Spleen (tissue), 11 donors: Measurements from ENCODE around the gene ELP4. TPM values are rescaled to one million over a fixed set of nuclear protein-coding genes. Genes with fewer than 3 reads are reported as not detected.

Experiments
- DNase-seq: peaks from one replicate; pipeline ENCODE4 v3.0.0-alpha.2; 2020
- H3K27ac ChIP-seq, 8 donors: fragments of 200-600 bp; sonication (generic) in 7 of 8; 1 replicate in 4 of 8; 2 replicates in 4 of 8; pipeline versions ENCODE4 v1.5.0 to v1.8.0; 2016 to 2021; ENCODE audit warnings: inconsistent platforms in 4 of 8, mild to moderate bottlenecking in 4 of 8, moderate library complexity in 1 of 8
- H3K27me3 ChIP-seq, 7 donors: fragments of 200-600 bp; sonication (generic) in 6 of 7; replicated peaks in 1 of 7; 1 replicate in 4 of 7; 2 replicates in 3 of 7; pipeline versions ENCODE4 v1.5.0 to v1.8.0; 2016 to 2021; ENCODE audit warnings: inconsistent platforms in 3 of 7, mild to moderate bottlenecking in 1 of 7
- H3K36me3 ChIP-seq, 6 donors: fragments of 200-600 bp; sonication (generic) in 5 of 6; 1 replicate in 4 of 6; 2 replicates in 2 of 6; pipeline versions ENCODE4 v1.5.0 to v1.8.0; 2016 to 2021; ENCODE audit warnings: inconsistent platforms in 2 of 6
- H3K4me1 ChIP-seq, 6 donors: fragments of 200-600 bp; sonication (generic) in 5 of 6; 1 replicate in 3 of 6; 2 replicates in 3 of 6; pipeline versions ENCODE4 v1.5.0 to v1.8.0; 2016 to 2021; ENCODE audit warnings: inconsistent platforms in 3 of 6
- H3K4me3 ChIP-seq, 8 donors: fragments of 200-600 bp; sonication (generic) in 7 of 8; 1 replicate in 4 of 8; 2 replicates in 4 of 8; pipeline versions ENCODE4 v1.5.0 to v1.8.0; 2016 to 2021; ENCODE audit warnings: inconsistent platforms in 4 of 8, mild to moderate bottlenecking in 4 of 8, moderate library complexity in 2 of 8
- H3K9me3 ChIP-seq, 8 donors: fragments of 200-600 bp; sonication (generic) in 7 of 8; 1 replicate in 4 of 8; 2 replicates in 4 of 8; pipeline versions ENCODE4 v1.5.0 to v1.8.0; 2016 to 2021; ENCODE audit warnings: inconsistent platforms in 4 of 8
- CTCF ChIP-seq, 11 experiments: fragments of 200-600 bp in 7 of 11; fragments of 450-650 bp in 4 of 11; sonication (generic) in 4 of 11; IDR thresholded peaks in 8 of 11; conservative IDR thresholded peaks in 3 of 11; 1 replicate in 7 of 11; 2 replicates in 4 of 11; pipeline versions ENCODE4 v1.4.0 to v1.8.0; 2016 to 2021; ENCODE audit warnings: antibody characterized with exemption in 11 of 11, inconsistent platforms in 4 of 11, mild to moderate bottlenecking in 1 of 11
- POLR2A ChIP-seq, 3 donors: fragments of 450-650 bp; IDR thresholded peaks; one replicate each; pipeline ENCODE4 v1.5.1; 2017; ENCODE audit warnings: antibody characterized with exemption in 3 of 3, mild to moderate bottlenecking in 1 of 3
- POLR2AphosphoS5 ChIP-seq, 3 donors: sonication (generic); formaldehyde crosslinking; IDR thresholded peaks; one replicate each; pipeline ENCODE4 v1.5.1; 2017; ENCODE audit warnings: antibody characterized with exemption in 3 of 3
- WGBS, 5 donors: extraction: QIAGEN DNeasy Blood & Tissue Kit in 3 of 5; methylation state at CpG; one replicate each; pipeline versions ENCODE4 v1.1.5 to v1.1.7; 2013 to 2018; 5-methylcytosine and 5-hydroxymethylcytosine counted together
- intact Hi-C: fragments of 100-400 bp; cut with DNase I; formaldehyde crosslinking; loops from one replicate; pipeline ENCODE4 v1.15.0; 2023; ENCODE audit warnings: low total_unique reads
- polyA plus RNA-seq, 3 donors: library from polyadenylated mRNA; stranded (reverse); fragments of 200-250 nt; gene quantifications; one replicate each; pipeline ENCODE4 v1.2.1, GENCODE V29; 2013
- total RNA-seq, 7 donors: library from RNA; depleted of rRNA in 3 of 7; stranded (reverse); fragments of >200 nt in 3 of 7; fragmentation: NEBNext Ultra II Directional in 4 of 7; extraction: Animal tissue kit (Norgen Biotek cat#: 25700) in 4 of 7; gene quantifications; one replicate each; pipeline versions ENCODE4 v1.1.0 to v1.2.1, GENCODE V29; 2016 to 2021
- donor health status: healthy with polysubstance abuse.
- donor health status: DM: no; HTN: no; CAD: no; lungs with moderate emphysema.
- donor health status: DM: no; HTN: no; CAD: no.
- donor health status: Bipolar disorder and iron deficiency.
- donor health status: healthy.
- donor health status: DM: no; HTN: no; CAD: no.
- donor health status: DM: yes; HTN: yes; CAD: no.

Gene ELP4
- total and polyA plus RNA-seq, 10 donors: 6.1 to 34.6 (median 21.1) TPM

- Histone ChIP-seq H3K4me3 (no peak overlapping the region), H3K27me3 (no peaks in the 10 kb centered on the region), H3K9me3 (peaks cover 0 to 10% (median 0%) of the 10 kb centered on the region in 8 donors), H3K4me1 (no peaks in the 10 kb centered on the region), H3K36me3 (peaks cover 0 to 24% (median 0%) of the 10 kb centered on the region in 6 donors), H3K27ac (no peak overlapping the region)
- no peak for TF ChIP-seq CTCF (IDR thresholded peaks at IDR 0.05 in 8 of 11, conservative IDR thresholded peaks at IDR 0.05 in 3 of 11)
- no peak for TF ChIP-seq POLR2AphosphoS5 (IDR thresholded peaks at IDR 0.05)
- TF ChIP-seq POLR2A (IDR thresholded peaks at IDR 0.05): no peak
- intact Hi-C loops: no loop called here
- no peak for DNase-seq
- WGBS, 5 donors: 96 to 99% (median 97%) methylated on average over 4 of the region's 4 CpGs
Observed at GRCh38 chr11:31780078-31780477, 270.5 kb downstream of the ELP4 start.

- Histone ChIP-seq H3K9me3 (peaks cover 0 to 10% (median 0%) of the 10 kb centered on the region in 8 donors), H3K4me1 (no peaks in the 10 kb centered on the region), H3K36me3 (peaks cover 0 to 24% (median 0%) of the 10 kb centered on the region in 6 donors), H3K27me3 (no peaks in the 10 kb centered on the region), H3K27ac (no peak overlapping the region), H3K4me3 (no peak overlapping the region)
- no peak for TF ChIP-seq POLR2A (IDR thresholded peaks at IDR 0.05)
- TF ChIP-seq CTCF (IDR thresholded peaks at IDR 0.05 in 8 of 11, conservative IDR thresholded peaks at IDR 0.05 in 3 of 11): no peak
- TF ChIP-seq POLR2AphosphoS5 (IDR thresholded peaks at IDR 0.05): no peak
- DNase-seq: no peak
- intact Hi-C loops: no loop called here
- 76 to 96% (median 90%) methylated on average over 5 of the region's 5 CpGs for WGBS, 5 donors
Observed at GRCh38 chr11:31780480-31780971, 271.0 kb downstream of the ELP4 start.

GRCh38 chr11:31782257-31782656 is 272.7 kb downstream of the ELP4 start:
- TF ChIP-seq CTCF (IDR thresholded peaks at IDR 0.05 in 8 of 11, conservative IDR thresholded peaks at IDR 0.05 in 3 of 11) (no peak), POLR2AphosphoS5 (IDR thresholded peaks at IDR 0.05) (no peak), POLR2A (IDR thresholded peaks at IDR 0.05) (no peak)
- intact Hi-C loops: no loop called here
- Histone ChIP-seq H3K36me3 (peaks cover 0 to 25% (median 0%) of the 10 kb centered on the region in 6 donors), H3K27me3 (no peaks in the 10 kb centered on the region), H3K9me3 (peaks cover 0 to 3% (median 0%) of the 10 kb centered on the region in 8 donors), H3K4me3 (no peak overlapping the region), H3K4me1 (no peaks in the 10 kb centered on the region), H3K27ac (no peak overlapping the region)
- DNase-seq: no peak
- WGBS, 5 donors: 88 to 99% (median 98%) methylated on average over 2 of the region's 2 CpGs

GRCh38 chr11:31783252-31783651 is 273.7 kb downstream of the ELP4 start:
- no peaks in the 10 kb centered on the region for H3K4me1 ChIP-seq
- H3K4me3 ChIP-seq: no peak overlapping the region
- peaks cover 0 to 22% (median 0%) of the 10 kb centered on the region in 6 donors for H3K36me3 ChIP-seq
- no peaks in the 10 kb centered on the region for H3K9me3 ChIP-seq
- H3K27me3 ChIP-seq: no peaks in the 10 kb centered on the region
- 94 to 98% (median 96%) methylated on average over 6 of the region's 6 CpGs for WGBS, 5 donors
- intact Hi-C loops: no loop called here
- DNase-seq: no peak
- no peak overlapping the region for H3K27ac ChIP-seq
- TF ChIP-seq CTCF (IDR thresholded peaks at IDR 0.05 in 8 of 11, conservative IDR thresholded peaks at IDR 0.05 in 3 of 11) (no peak), POLR2A (IDR thresholded peaks at IDR 0.05) (no peak), POLR2AphosphoS5 (IDR thresholded peaks at IDR 0.05) (no peak)
